ENCODE measurements around the gene ODAD3.

DNA sequence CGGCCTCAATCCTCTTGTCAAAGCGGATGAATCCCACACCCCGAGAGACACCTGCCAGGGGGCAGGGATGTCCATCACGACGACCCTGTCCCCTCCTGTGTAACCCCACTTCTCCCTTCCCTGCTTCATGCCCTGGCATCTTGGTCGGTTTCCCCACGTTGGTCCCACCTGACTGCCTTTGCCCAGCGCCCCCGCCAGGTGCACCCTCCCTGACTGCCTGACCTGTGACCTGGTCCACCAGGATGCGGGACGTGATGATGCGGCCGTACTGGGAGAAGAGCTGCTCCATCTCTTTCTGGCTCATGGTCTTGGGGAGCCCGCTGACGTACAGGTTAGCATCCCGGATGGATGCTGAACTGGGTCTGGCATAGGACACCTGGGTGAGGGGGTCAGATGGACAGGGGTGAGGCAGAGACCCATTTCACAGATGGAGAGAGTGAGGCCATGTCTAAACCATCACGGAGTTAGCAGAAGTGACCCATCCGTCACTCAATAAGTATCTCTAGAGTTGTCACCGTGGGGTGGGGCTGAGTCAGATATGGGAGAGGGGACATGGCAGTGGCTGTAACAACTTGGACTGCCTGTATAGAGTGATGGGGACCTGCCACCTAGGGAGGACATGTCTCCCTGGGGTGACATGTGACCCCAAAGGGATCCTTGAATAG is 23.4 kb upstream of the ODAD3 start:
- TF ChIP-seq, protein P1, sequence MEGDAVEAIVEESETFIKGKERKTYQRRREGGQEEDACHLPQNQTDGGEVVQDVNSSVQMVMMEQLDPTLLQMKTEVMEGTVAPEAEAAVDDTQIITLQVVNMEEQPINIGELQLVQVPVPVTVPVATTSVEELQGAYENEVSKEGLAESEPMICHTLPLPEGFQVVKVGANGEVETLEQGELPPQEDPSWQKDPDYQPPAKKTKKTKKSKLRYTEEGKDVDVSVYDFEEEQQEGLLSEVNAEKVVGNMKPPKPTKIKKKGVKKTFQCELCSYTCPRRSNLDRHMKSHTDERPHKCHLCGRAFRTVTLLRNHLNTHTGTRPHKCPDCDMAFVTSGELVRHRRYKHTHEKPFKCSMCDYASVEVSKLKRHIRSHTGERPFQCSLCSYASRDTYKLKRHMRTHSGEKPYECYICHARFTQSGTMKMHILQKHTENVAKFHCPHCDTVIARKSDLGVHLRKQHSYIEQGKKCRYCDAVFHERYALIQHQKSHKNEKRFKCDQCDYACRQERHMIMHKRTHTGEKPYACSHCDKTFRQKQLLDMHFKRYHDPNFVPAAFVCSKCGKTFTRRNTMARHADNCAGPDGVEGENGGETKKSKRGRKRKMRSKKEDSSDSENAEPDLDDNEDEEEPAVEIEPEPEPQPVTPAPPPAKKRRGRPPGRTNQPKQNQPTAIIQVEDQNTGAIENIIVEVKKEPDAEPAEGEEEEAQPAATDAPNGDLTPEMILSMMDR (IDR thresholded peaks at IDR 0.05; ENCODE audit: borderline replicate concordance, extremely low read depth, low read length, poor library complexity, severe bottlenecking), result no peak
- TF ChIP-seq EZH2 (IDR thresholded peaks at IDR 0.05; ENCODE audit: borderline replicate concordance, low read depth, low read length, severe bottlenecking), result no peak

Data from DND-41 (cell line).